ENCODE data around the gene COPG2. TPM values are rescaled to one million over a fixed set of nuclear protein-coding genes. Genes with fewer than 3 reads are reported as not detected.

Gene COPG2
- total and polyA plus RNA-seq, 12 donors: 5.3 to 27.2 (median 22.9) TPM

GRCh38 chr7:130683026-130683425 is 14.5 kb upstream of the COPG2 start:
- H3K4me1 ChIP-seq: no peaks in the 10 kb centered on the region
- H3K27me3 ChIP-seq: no peaks in the 10 kb centered on the region
- TF ChIP-seq CTCF (IDR thresholded peaks at IDR 0.05): no peak
- no peak for ATAC-seq
- H3K36me3 ChIP-seq: no peaks in the 10 kb centered on the region
- no peak overlapping the region for H3K4me3 ChIP-seq
- 98 to 99% methylated on average over 2 of the region's 2 CpGs for WGBS, 2 donors
- DNase-seq: no peak
- H3K9me3 ChIP-seq: no peaks in the 10 kb centered on the region
- intact Hi-C loops (cut with DNase I): no loop called here
- no peak overlapping the region for H3K27ac ChIP-seq

DNA sequence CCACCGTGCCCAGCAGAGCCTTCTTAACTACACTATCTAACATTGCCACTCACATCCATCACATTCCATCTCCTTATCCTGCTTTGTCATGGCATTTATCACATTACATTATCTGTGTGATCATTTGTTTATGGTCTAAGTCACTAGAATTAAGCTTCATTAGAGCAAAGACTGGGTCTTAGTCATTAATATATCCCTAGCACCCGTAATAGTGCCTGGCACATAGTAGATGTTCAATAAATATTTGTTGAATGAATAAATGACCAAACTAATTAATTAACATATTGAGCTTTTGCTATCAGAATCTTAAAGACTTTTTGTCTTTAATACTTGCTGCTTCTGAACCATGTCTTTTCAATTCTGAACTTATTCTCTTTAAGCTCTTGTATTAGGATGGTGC is 5.9 kb upstream of the COPG2 start:
- H3K27me3 ChIP-seq: no peaks in the 10 kb centered on the region
- TF ChIP-seq CTCF (IDR thresholded peaks at IDR 0.05): no peak
- H3K9me3 ChIP-seq: no peaks in the 10 kb centered on the region
- no peak overlapping the region for H3K4me3 ChIP-seq
- intact Hi-C loops (cut with DNase I): loop anchor here in 1 of 10 donors (5.0 kb wide), 1 partner anchor 242 kb away; no protein-coding TSS in a partner anchor
- DNase-seq (no peak), ATAC-seq (no peak)
- H3K4me1 ChIP-seq: peaks cover 0 to 22% (median 4%) of the 10 kb centered on the region in 9 donors
- no peaks in the 10 kb centered on the region for H3K36me3 ChIP-seq
- WGBS, 2 donors: 78 to 79% methylated on average over 2 of the region's 2 CpGs
- no peak overlapping the region for H3K27ac ChIP-seq

GRCh38 chr7:130673066-130673465 is 4.5 kb upstream of the COPG2 start:
- intact Hi-C loops (cut with DNase I): loop anchor here in 1 of 10 donors (5.0 kb wide), 1 partner anchor 241 kb away; no protein-coding TSS in a partner anchor
- TF ChIP-seq CTCF (IDR thresholded peaks at IDR 0.05): no peak

DNA sequence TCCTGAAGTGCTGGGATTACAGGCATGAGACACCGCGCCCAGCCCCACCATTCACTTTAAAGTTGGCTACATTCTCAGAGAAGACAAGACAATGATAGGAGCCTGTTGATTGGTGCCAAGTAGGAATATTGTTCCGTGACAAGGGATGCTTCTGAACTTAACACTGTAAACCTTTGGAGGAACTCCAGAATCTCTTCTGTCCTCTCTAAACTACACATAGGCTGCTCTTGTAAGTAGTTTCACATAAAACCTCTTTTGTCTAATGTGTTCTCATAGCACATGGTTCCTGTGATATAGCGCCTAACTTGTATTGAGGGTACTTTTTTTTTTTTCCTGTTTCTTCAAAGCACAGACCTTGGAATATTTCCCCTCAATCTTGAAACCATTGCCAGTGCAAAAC is 3.6 kb upstream of the COPG2 start:
- DNase-seq: no peak
- H3K9me3 ChIP-seq: no peaks in the 10 kb centered on the region
- H3K4me1 ChIP-seq: peaks cover 0 to 37% (median 12%) of the 10 kb centered on the region in 9 donors
- no peak for TF ChIP-seq CTCF (IDR thresholded peaks at IDR 0.05)
- ATAC-seq: no peak
- WGBS, 2 donors: 64 to 69% methylated on average over 4 of the region's 4 CpGs
- intact Hi-C loops (cut with DNase I): loop anchor here in 1 of 10 donors (5.0 kb wide), 1 partner anchor 240 kb away; no protein-coding TSS in a partner anchor
- peak overlapping the region in 3 of 10 donors; percentile 8 to 57 (median 26) for H3K27ac ChIP-seq
- no peaks in the 10 kb centered on the region for H3K27me3 ChIP-seq
- H3K36me3 ChIP-seq: no peaks in the 10 kb centered on the region
- H3K4me3 ChIP-seq: no peak overlapping the region

More at GRCh38 chr7:130673066-130673465, 4.5 kb upstream of the COPG2 start:
- ATAC-seq: no peak
- DNase-seq: no peak
- no peaks in the 10 kb centered on the region for H3K9me3 ChIP-seq
- H3K4me3 ChIP-seq: no peak overlapping the region
- H3K27me3 ChIP-seq: no peaks in the 10 kb centered on the region
- peaks cover 0 to 29% (median 7%) of the 10 kb centered on the region in 9 donors for H3K4me1 ChIP-seq
- no peaks in the 10 kb centered on the region for H3K36me3 ChIP-seq
- H3K27ac ChIP-seq: peak overlapping the region in 5 of 10 donors; percentile 8 to 57 (median 32)
